Brain microvascular endothelial cell (primary cell): Measurements from ENCODE around the gene DDX10.

Experiments used
- DNase-seq: peaks from one replicate; pipeline ENCODE4 v3.0.0-alpha.2; 2020
- H3K27ac ChIP-seq: fragments of 250-450 bp; sonication (Bioruptor Pico); 2 replicates; pipeline ENCODE4 v1.5.1; 2020; ENCODE audit warnings: mild to moderate bottlenecking, moderate library complexity
- H3K27me3 ChIP-seq: fragments of 250-450 bp; sonication (Bioruptor Pico); replicated peaks from 2 replicates; pipeline ENCODE4 v1.5.1; 2020; ENCODE audit warnings: mild to moderate bottlenecking
- H3K36me3 ChIP-seq: fragments of 250-450 bp; sonication (Bioruptor Pico); replicated peaks from 2 replicates; pipeline ENCODE4 v1.5.1; 2020; ENCODE audit warnings: mild to moderate bottlenecking
- H3K4me3 ChIP-seq: 2 replicates; pipeline ENCODE4 v1.5.1; 2011; ENCODE audit warnings: low read depth, mild to moderate bottlenecking, control low read depth, low read length, moderate library complexity
- in situ Hi-C: cut with HindIII; loops from 2 replicates; pipeline ENCODE4 v1.10.0; 2017; ENCODE audit warnings: low sequenced_read_pairs, low pct_ligation_motif_present
- TF ChIP-seq, protein P1 (sequence below): IDR thresholded peaks from 2 replicates; pipeline ENCODE4 v1.5.1; 2011; ENCODE audit warnings: low read depth, mild to moderate bottlenecking, moderate library complexity, low read length, control low read depth, inconsistent platforms; ENCODE audit errors: missing control alignments

Gene DDX10

GRCh38 chr11:108804511-108804910 is 139.6 kb downstream of the DDX10 start:
- DNase-seq, result no peak
- H3K27me3 ChIP-seq, result no peaks in the 10 kb centered on the region
- H3K27ac ChIP-seq, result no peak overlapping the region
- no peak overlapping the region for H3K4me3 ChIP-seq
- no peaks in the 10 kb centered on the region for H3K36me3 ChIP-seq
- in situ Hi-C loops, result no loop called here
- TF ChIP-seq, protein P1, sequence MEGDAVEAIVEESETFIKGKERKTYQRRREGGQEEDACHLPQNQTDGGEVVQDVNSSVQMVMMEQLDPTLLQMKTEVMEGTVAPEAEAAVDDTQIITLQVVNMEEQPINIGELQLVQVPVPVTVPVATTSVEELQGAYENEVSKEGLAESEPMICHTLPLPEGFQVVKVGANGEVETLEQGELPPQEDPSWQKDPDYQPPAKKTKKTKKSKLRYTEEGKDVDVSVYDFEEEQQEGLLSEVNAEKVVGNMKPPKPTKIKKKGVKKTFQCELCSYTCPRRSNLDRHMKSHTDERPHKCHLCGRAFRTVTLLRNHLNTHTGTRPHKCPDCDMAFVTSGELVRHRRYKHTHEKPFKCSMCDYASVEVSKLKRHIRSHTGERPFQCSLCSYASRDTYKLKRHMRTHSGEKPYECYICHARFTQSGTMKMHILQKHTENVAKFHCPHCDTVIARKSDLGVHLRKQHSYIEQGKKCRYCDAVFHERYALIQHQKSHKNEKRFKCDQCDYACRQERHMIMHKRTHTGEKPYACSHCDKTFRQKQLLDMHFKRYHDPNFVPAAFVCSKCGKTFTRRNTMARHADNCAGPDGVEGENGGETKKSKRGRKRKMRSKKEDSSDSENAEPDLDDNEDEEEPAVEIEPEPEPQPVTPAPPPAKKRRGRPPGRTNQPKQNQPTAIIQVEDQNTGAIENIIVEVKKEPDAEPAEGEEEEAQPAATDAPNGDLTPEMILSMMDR, result no peak

GRCh38 chr11:108805030-108805429 is 140.2 kb downstream of the DDX10 start:
- no peaks in the 10 kb centered on the region for H3K27me3 ChIP-seq
- TF ChIP-seq, protein P1, result no peak
- H3K27ac ChIP-seq, result no peak overlapping the region
- no peak overlapping the region for H3K4me3 ChIP-seq
- in situ Hi-C loops, result no loop called here
- DNase-seq, result no peak
- no peaks in the 10 kb centered on the region for H3K36me3 ChIP-seq

DNA sequence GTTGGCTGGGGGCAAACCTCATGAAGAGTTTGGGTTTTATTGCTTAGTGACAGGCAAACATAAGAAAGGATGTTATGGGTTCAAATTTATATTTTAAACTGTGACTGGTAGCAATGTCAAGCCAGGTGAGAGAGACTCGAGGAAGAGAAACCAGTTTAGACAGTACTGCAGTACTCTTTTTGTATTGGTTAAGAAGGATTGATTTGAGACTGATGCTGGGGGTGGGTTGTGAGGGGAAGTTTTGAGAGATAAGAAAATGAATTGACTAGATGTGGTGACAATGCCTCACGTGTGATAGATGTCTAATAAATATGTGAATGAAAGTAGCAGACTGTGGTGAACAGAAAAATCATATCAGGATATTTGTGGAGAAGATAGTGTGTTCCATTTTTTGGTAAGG is 142.4 kb downstream of the DDX10 start:
- no peak for DNase-seq
- Histone ChIP-seq H3K4me3 (no peak overlapping the region), H3K27ac (no peak overlapping the region), H3K27me3 (no peaks in the 10 kb centered on the region), H3K36me3 (no peaks in the 10 kb centered on the region)
- TF ChIP-seq, protein P1, result no peak
- in situ Hi-C loops, result no loop called here

DNA sequence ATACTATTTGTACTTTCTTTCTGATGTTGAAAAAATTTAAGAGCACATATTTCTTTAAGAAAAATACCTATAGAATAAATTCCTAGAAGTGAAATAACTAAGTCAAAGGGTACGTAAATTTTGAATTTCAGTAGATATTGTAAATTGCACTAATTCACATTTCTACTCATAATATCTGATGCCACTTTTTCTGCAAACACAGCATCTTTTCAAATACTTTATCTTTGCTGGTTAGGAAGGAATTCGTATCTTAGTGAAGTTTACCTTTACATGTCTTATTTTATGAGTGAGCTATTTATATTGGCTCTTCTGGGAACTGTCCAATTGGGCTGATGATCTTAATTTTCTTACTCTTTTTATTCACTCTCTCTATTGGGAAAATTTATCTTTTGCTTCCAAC is 148.2 kb downstream of the DDX10 start:
- H3K4me3 ChIP-seq, result no peak overlapping the region
- H3K27me3 ChIP-seq, result no peaks in the 10 kb centered on the region
- in situ Hi-C loops, result no loop called here
- DNase-seq, result no peak
- H3K27ac ChIP-seq, result no peak overlapping the region
- TF ChIP-seq, protein P1, result no peak
- no peaks in the 10 kb centered on the region for H3K36me3 ChIP-seq

DNA sequence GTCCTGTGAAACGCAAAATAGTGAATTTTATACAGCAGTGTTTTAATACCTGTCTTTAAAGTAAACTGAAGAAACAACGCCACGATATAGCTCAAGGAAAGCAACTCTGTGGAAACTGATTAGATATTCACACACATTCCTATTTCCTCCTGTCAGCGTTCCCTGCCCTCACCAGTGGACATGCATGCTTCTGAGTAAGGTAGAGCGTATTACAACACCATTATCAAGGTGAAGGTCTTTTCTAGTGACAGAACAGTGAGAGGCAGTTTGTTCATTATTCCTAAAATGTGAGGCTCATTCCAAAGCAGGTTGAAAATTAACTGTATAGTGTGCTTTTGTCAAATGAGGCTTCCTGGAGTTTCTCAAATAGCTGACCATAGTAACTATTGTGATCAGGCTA is 153.1 kb downstream of the DDX10 start:
- no peaks in the 10 kb centered on the region for H3K27me3 ChIP-seq
- H3K36me3 ChIP-seq, result no peaks in the 10 kb centered on the region
- DNase-seq, result no peak
- in situ Hi-C loops, result no loop called here
- no peak overlapping the region for H3K27ac ChIP-seq
- TF ChIP-seq, protein P1, result no peak
- H3K4me3 ChIP-seq, result no peak overlapping the region

DNA sequence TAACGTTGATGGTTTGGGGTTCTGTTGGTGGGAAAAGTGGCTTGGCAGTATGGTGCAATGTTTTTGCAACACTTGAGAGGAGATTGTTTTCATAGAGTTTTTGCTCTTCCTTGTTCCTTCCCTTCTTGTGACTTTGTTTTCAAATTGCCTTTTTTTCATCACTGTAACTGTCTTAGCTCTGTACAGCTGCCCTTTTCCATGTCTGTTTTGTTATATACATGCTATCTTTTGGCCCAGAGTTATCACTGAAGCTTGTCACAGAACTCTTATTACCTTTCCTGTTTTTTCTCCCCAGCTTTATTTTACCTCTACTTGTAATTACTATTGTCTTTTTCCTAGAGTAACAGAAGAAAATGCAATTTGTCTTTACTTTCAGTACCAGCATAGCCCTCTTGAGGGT is 154.1 kb downstream of the DDX10 start:
- H3K27ac ChIP-seq, result no peak overlapping the region
- TF ChIP-seq, protein P1, result no peak
- in situ Hi-C loops, result no loop called here
- H3K36me3 ChIP-seq, result no peaks in the 10 kb centered on the region
- no peak overlapping the region for H3K4me3 ChIP-seq
- no peak for DNase-seq
- H3K27me3 ChIP-seq, result no peaks in the 10 kb centered on the region
